HG02798 (cell line): ENCODE data around the gene RILPL2.
"Not testable (repeated sequence)": the region's sequence is repeated elsewhere in the genome, so short reads cannot be mapped to it uniquely, and the experiment has no call there.

Experiments
- ATAC-seq: cut with Tn5 transposase; IDR thresholded peaks from one replicate; pipeline ENCODE4 v1.9.1; 2021; ENCODE audit warnings: mild to moderate bottlenecking; ENCODE audit not compliant: unreplicated experiment, poor library complexity

RILPL2 gene

GRCh38 chr12:123387508-123388176 lies 48.8 kb downstream of the RILPL2 start:
- ATAC-seq, result no peak

GRCh38 chr12:123385536-123385935 lies 50.9 kb downstream of the RILPL2 start:
- not testable (repeated sequence) for ATAC-seq

- no peak for ATAC-seq
Measured at GRCh38 chr12:123384994-123385376, 51.5 kb downstream of the RILPL2 start.

DNA sequence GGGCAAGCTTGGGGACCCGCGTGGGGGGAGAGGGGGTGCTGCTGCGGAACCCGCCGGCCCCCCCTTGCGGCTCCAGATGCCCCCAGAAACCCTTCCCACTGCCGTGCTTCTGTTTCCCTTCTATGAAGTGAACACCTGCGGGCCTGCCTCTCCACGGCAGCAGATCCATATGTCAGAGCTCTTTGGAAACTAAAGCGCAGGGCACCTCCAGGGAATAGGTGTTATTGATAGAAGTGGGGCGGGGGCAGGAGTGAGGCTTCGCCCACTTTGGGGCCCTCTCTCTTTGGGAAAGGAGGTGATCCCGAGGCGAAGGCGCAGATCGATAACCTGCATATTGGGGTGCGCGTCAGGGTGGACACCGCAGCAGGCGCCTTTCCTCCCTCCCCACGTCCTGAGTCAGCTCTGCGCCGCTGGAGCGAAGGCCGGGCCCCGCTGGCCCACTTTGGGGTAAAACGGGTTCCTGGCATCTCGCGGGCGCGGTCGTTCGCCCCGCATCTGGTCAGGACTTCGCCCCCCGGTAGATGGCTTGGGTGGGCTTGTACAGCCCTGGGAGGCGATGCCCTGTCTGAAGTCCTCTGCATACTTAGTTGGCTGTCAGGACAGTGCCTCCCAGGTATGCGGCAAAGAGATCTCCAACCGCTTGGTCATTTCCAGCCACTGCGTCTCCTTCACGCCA lies 52.0 kb downstream of the RILPL2 start:
- no peak for ATAC-seq

DNA sequence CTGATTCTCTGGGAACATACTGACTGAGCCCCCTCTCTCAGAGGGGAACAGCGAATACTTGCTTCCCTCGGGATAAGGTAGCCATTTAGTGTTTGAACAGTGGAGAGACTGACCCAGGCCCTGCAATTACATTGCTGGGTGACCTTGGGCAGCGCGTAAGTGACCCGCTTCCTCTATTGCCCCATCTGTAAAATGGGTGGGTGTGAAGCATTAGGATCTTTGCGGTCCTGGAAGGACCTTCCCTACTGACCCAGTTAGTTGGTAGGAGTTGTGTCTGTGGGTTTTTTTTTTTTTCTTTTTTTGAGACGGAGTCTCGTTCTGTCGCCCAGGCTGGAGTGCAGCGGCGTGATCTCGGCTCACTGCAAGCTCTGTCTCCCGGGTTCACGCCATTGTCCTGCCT lies 53.8 kb downstream of the RILPL2 start:
- no peak for ATAC-seq

GRCh38 chr12:123379391-123379790 lies 57.1 kb downstream of the RILPL2 start:
- ATAC-seq, result no peak

DNA sequence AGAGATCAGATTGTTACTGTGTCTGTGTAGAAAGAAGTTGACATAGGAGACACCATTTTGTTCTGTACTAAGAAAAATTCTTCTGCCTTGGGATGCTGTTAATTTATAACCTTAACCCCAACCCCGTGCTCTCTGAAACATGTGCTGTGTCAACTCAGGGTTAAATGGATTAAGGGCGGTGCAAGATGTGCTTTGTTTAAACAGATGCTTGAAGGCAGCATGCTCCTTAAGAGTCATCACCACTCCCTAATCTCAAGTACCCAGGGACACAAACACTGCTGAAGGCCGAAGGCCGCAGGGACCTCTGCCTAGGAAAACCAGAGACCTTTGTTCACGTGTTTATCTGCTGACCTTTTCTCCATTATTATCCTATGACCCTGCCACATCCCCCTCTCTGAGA lies 64.1 kb downstream of the RILPL2 start:
- not testable (repeated sequence) for ATAC-seq

DNA sequence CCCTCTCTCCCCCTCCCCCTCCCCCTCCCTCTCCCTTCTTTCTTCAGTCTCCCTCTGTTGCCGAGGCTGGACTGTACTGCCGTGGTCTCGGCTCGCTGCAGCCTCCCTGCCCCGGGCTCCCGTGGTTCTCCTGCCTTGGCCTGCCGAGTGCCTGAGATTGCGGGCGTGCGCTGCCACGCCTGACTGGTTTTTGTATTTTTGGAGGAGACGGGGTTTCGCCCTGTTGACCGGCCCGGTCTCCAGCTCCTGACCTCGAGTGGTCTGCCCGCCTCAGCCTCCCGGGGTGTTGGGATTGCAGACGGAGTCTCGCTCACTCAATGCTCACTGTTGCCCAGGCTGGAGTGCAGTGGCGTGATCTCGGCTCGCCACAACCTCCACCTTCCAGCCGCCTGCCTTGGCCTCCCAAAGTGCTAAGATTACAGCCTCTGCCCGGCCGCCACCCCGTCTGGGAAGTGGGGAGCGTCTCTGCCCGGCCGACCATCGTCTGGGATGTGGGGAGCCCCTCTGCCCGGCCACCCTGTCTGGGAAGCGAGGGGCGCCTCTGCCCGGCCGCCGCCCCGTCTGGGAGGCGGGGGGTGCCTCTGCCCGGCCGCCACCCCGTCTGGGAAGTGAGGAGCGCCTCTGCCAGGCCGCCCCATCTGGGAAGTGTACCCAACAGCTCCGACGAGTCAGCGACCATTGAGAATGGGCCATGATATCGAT lies 64.7 kb downstream of the RILPL2 start:
- ATAC-seq, result not testable (repeated sequence)

DNA sequence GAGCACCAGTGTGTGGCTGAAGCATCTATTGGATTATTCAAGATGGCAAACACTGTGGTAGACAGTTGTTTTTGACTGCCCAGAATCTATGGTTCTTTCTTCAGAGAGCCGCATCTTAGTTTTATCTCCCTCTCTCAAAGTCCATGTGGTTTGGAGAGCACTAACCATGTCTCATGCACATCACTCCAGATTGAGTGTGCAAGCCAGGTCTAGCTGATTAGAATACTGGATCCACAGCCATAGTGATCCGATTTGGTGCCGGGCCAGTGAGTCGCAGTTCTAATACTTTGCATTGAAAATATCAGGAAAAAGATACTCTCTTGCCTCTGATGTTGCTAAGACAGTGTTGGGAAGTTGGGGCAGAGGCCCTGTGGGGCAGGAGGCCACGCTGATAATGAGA lies 67.3 kb downstream of the RILPL2 start:
- no peak for ATAC-seq

DNA sequence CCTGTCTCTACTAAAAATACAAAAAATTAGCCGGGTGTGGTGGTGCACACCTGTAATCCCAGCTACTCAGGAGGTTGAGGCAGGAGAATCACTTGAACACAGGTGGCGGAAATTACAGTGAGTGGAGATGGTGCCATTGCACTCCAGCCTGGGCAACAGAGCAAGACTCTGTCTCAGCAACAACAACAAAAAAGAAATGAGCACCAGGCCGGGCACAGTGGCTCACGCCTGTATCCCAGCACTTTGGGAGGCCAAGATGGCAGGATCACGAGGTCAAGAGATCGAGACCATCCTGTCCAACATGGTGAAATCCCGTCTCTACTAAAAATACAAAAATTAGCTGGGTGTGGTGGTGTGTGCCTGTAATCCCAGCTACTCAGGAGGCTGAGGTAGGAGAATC lies 68.1 kb downstream of the RILPL2 start:
- ATAC-seq, result not testable (repeated sequence)

DNA sequence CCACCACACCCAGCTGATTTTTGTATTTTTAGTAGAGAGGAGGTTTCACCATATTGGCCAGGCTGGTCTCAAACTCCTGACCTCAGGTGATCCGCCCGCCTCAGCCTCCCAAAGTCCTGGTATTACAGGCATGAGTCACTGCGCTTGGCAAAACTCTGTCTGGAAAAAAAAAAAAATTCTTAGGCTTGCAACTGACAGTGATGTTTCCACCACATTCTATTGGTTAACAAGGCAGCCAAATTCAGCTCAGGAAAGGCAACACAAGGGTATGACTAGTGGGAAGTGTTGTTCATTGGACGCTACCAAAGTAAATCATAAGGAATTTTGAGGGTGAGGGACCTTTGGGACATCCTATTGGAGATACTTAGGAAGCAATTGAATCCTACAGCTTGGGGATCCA lies 69.0 kb downstream of the RILPL2 start:
- ATAC-seq, result no peak
